Transverse colon (tissue), 3 donors: ENCODE results near the gene VRTN.

ENCODE experiments used
- EP300 ChIP-seq: sonication (generic); formaldehyde crosslinking; IDR thresholded peaks from one replicate; pipeline ENCODE4 v1.6.1; 2017; ENCODE audit warnings: antibody characterized with exemption, low read depth
- POLR2A ChIP-seq: fragments of 450-650 bp; IDR thresholded peaks from one replicate; pipeline ENCODE4 v1.6.1; 2016; ENCODE audit warnings: antibody characterized with exemption, mild to moderate bottlenecking, moderate library complexity
- TF ChIP-seq, protein P1 (sequence below), 5 experiments: fragments of 200-600 bp in 3 of 5; fragments of 450-650 bp in 2 of 5; sonication (generic) in 3 of 5; IDR thresholded peaks; 1 replicate in 2 of 5; 2 replicates in 3 of 5; pipeline ENCODE4 v1.5.1; 2016 to 2017; ENCODE audit warnings: antibody characterized with exemption in 5 of 5, inconsistent platforms in 3 of 5, mild to moderate bottlenecking in 2 of 5, moderate library complexity in 1 of 5

- TF ChIP-seq, protein P1, sequence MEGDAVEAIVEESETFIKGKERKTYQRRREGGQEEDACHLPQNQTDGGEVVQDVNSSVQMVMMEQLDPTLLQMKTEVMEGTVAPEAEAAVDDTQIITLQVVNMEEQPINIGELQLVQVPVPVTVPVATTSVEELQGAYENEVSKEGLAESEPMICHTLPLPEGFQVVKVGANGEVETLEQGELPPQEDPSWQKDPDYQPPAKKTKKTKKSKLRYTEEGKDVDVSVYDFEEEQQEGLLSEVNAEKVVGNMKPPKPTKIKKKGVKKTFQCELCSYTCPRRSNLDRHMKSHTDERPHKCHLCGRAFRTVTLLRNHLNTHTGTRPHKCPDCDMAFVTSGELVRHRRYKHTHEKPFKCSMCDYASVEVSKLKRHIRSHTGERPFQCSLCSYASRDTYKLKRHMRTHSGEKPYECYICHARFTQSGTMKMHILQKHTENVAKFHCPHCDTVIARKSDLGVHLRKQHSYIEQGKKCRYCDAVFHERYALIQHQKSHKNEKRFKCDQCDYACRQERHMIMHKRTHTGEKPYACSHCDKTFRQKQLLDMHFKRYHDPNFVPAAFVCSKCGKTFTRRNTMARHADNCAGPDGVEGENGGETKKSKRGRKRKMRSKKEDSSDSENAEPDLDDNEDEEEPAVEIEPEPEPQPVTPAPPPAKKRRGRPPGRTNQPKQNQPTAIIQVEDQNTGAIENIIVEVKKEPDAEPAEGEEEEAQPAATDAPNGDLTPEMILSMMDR (IDR thresholded peaks at IDR 0.05): no peak
- TF ChIP-seq EP300 (no peak), POLR2A (no peak)
Observed at GRCh38 chr14:74326369-74327152, 21.7 kb upstream of the VRTN start.
